CD14-positive monocyte (primary cell): ENCODE measurements around the gene STN1. TPM values are rescaled to one million over a fixed set of nuclear protein-coding genes. Genes with fewer than 3 reads are reported as not detected.

Source experiments
- DNase-seq, 3 donors: peaks; one replicate each; pipeline ENCODE4 v3.0.0-alpha.2; 2011 to 2022
- H2AFZ ChIP-seq: 2 replicates; pipeline ENCODE4 v1.6.0; 2012; ENCODE audit warnings: mild to moderate bottlenecking, low read depth, low read length, inconsistent platforms; ENCODE audit not compliant: insufficient read depth, poor library complexity, severe bottlenecking
- H3K27ac ChIP-seq, 2 donors: 1 replicate in 1 of 2; 2 replicates in 1 of 2; pipeline ENCODE4 v1.5.1; 2012 to 2013; ENCODE audit warnings: low read length in 2 of 2, control low read depth in 1 of 2, inconsistent platforms in 1 of 2, low read depth in 1 of 2, mild to moderate bottlenecking in 1 of 2
- H3K27me3 ChIP-seq, 2 donors: one replicate each; pipeline versions ENCODE4 v1.6.0 to v1.6.1; 2011 to 2013; ENCODE audit warnings: low read length in 2 of 2; ENCODE audit not compliant: control insufficient read depth in 2 of 2, insufficient read depth in 2 of 2
- H3K36me3 ChIP-seq, 2 donors: replicated peaks in 1 of 2; 1 replicate in 1 of 2; 2 replicates in 1 of 2; pipeline versions ENCODE4 v1.5.1 to v1.6.1; 2012 to 2013; ENCODE audit warnings: low read length in 2 of 2, control low read depth in 1 of 2, inconsistent platforms in 1 of 2, mild to moderate bottlenecking in 1 of 2; ENCODE audit not compliant: insufficient read depth in 2 of 2, control insufficient read depth in 1 of 2
- H3K4me1 ChIP-seq, 2 donors: 1 replicate in 1 of 2; 2 replicates in 1 of 2; pipeline versions ENCODE4 v1.5.1 to v1.6.1; 2012 to 2013; ENCODE audit warnings: low read length in 2 of 2, control low read depth in 1 of 2, inconsistent platforms in 1 of 2, mild to moderate bottlenecking in 1 of 2, moderate library complexity in 1 of 2; ENCODE audit not compliant: insufficient read depth in 2 of 2, control insufficient read depth in 1 of 2
- H3K4me2 ChIP-seq: replicated peaks from 2 replicates; pipeline ENCODE3; 2012; ENCODE audit warnings: low read length, moderate library complexity, mild to moderate bottlenecking; ENCODE audit not compliant: poor library complexity, severe bottlenecking; ENCODE audit errors: extremely low read depth
- H3K4me3 ChIP-seq, 3 experiments: fragments of 200-600 bp in 1 of 3; sonication (generic) in 1 of 3; replicated peaks in 1 of 3; 1 replicate in 2 of 3; 2 replicates in 1 of 3; pipeline ENCODE4 v1.5.1; 2011 to 2013; ENCODE audit warnings: low read length in 3 of 3, mild to moderate bottlenecking in 3 of 3, control low read depth in 2 of 3, low read depth in 2 of 3, inconsistent platforms in 1 of 3, moderate library complexity in 1 of 3
- H3K79me2 ChIP-seq: 2 replicates; pipeline ENCODE4 v1.6.0; 2012; ENCODE audit warnings: mild to moderate bottlenecking, control low read depth, inconsistent platforms, low read length, moderate library complexity; ENCODE audit not compliant: insufficient read depth
- H3K9ac ChIP-seq: 2 replicates; pipeline ENCODE4 v1.6.0; 2017; ENCODE audit warnings: low read length, mild to moderate bottlenecking; ENCODE audit not compliant: insufficient read depth, poor library complexity, severe bottlenecking
- H3K9me3 ChIP-seq, 2 donors: replicated peaks in 1 of 2; 1 replicate in 1 of 2; 2 replicates in 1 of 2; pipeline versions ENCODE4 v1.5.1 to v1.6.1; 2012 to 2013; ENCODE audit warnings: low read length in 2 of 2, control low read depth in 1 of 2; ENCODE audit not compliant: control insufficient read depth in 1 of 2, insufficient read depth in 1 of 2
- H4K20me1 ChIP-seq: 2 replicates; pipeline ENCODE4 v1.6.0; 2012; ENCODE audit warnings: mild to moderate bottlenecking, low read length, control low read depth, moderate library complexity; ENCODE audit not compliant: insufficient read depth
- H3K27ac Mint-ChIP-seq, 7 donors: one replicate each; pipeline ENCODE4 v1.8.0; 2020; ENCODE audit warnings: mild to moderate bottlenecking in 7 of 7, mixed read lengths in 7 of 7, moderate library complexity in 6 of 7, inconsistent platforms in 2 of 7
- H3K27me3 Mint-ChIP-seq, 3 donors: one replicate each; pipeline ENCODE4 v1.8.0; 2021 to 2022; ENCODE audit warnings: low read depth in 3 of 3, mild to moderate bottlenecking in 3 of 3, mixed read lengths in 3 of 3, moderate library complexity in 3 of 3, inconsistent platforms in 1 of 3
- H3K36me3 Mint-ChIP-seq, 2 donors: one replicate each; pipeline ENCODE4 v1.8.0; 2020; ENCODE audit warnings: mixed read lengths in 2 of 2, inconsistent platforms in 1 of 2, mild to moderate bottlenecking in 1 of 2
- H3K4me1 Mint-ChIP-seq: one replicate; pipeline ENCODE4 v1.8.0; 2020; ENCODE audit warnings: mild to moderate bottlenecking, mixed read lengths
- H3K4me3 Mint-ChIP-seq, 2 donors: one replicate each; pipeline ENCODE4 v1.8.0; 2020; ENCODE audit warnings: mild to moderate bottlenecking in 2 of 2, mixed read lengths in 2 of 2, moderate library complexity in 1 of 2
- H3K9me3 Mint-ChIP-seq, 7 donors: one replicate each; pipeline ENCODE4 v1.8.0; 2020 to 2022; ENCODE audit warnings: mixed read lengths in 7 of 7, mild to moderate bottlenecking in 6 of 7, moderate library complexity in 6 of 7, inconsistent platforms in 2 of 7
- CTCF ChIP-seq: fragments of 200-600 bp; IDR thresholded peaks from one replicate; pipeline ENCODE4 v1.8.0; 2022; ENCODE audit warnings: antibody characterized with exemption, mild to moderate bottlenecking
- whole genome bisulfite sequencing: methylation state at CpG from one replicate; pipeline ENCODE4 v1.1.5; 2013; ENCODE audit warnings: missing lambda C conversion rate; ENCODE audit not compliant: insufficient coverage; 5-methylcytosine and 5-hydroxymethylcytosine counted together
- intact Hi-C, 2 donors: fragments of 100-400 bp; cut with micrococcal nuclease; formaldehyde crosslinking; loops; one replicate each; pipeline versions ENCODE4 v1.15.0 to v1.15.1; 2023
- polyA plus RNA-seq, 3 donors: library from polyadenylated mRNA; depleted of rRNA in 1 of 3; unstranded in 2 of 3; stranded (reverse) in 1 of 3; fragments of 300-500 nt in 2 of 3; fragments of >200 nt in 1 of 3; fragmentation: Illumina TruSeq in 2 of 3; gene quantifications; 1 replicate in 2 of 3; 2 replicates in 1 of 3; pipeline ENCODE4 v1.2.3, GENCODE V29; 2012 to 2021

The STN1 gene
- polyA plus RNA-seq, 3 donors: 19.3 to 37.4 (median 35.9) TPM

DNA sequence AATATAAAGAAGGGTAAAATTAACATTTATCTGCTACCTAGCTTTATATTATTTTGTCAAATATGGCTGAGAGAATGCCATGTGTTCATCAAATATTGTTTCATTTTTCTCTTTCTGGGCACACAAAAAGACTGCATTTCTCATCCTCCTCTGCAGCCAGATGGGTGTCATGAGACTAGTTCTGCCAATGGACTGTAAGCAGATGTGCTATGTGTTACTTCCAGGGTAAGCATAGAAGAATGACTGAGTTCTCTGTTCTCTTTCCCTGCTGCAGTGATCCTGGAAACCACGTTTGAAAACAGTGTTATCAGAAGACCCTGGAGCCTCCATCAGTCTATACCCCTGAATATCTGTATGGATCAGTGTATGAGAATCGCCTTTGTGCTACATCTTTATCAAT lies 24.9 kb upstream of the STN1 start:
- WGBS: no CpG with 5 or more reads among the region's 2 CpGs
- Histone ChIP-seq H3K4me2 (no peak overlapping the region), H3K9ac (no peak overlapping the region), H2AFZ (no peak overlapping the region), H4K20me1 (no peaks in the 10 kb centered on the region), H3K27ac (no peak overlapping the region), H3K9me3 (no peaks in the 10 kb centered on the region), H3K4me1 (no peaks in the 10 kb centered on the region), H3K4me3 (no peak overlapping the region), H3K36me3 (no peaks in the 10 kb centered on the region), H3K27me3 (no peaks in the 10 kb centered on the region), H3K79me2 (no peaks in the 10 kb centered on the region)
- no peaks in the 10 kb centered on the region for H3K36me3 Mint-ChIP-seq
- H3K27me3 Mint-ChIP-seq: peaks cover 0 to 3% (median under 1%) of the 10 kb centered on the region in 3 donors
- TF ChIP-seq CTCF: no peak
- no peaks in the 10 kb centered on the region for H3K9me3 Mint-ChIP-seq
- no peak overlapping the region for H3K27ac Mint-ChIP-seq
- intact Hi-C loops: no loop called here
- peaks cover 7% of the 10 kb centered on the region for H3K4me1 Mint-ChIP-seq
- no peak for DNase-seq
- no peak overlapping the region for H3K4me3 Mint-ChIP-seq

- Histone ChIP-seq H3K27ac (no peak overlapping the region), H3K79me2 (no peaks in the 10 kb centered on the region), H3K4me3 (no peak overlapping the region), H3K27me3 (no peaks in the 10 kb centered on the region), H3K4me1 (no peaks in the 10 kb centered on the region), H3K9ac (no peak overlapping the region), H3K36me3 (no peaks in the 10 kb centered on the region), H3K4me2 (no peak overlapping the region), H2AFZ (no peak overlapping the region), H3K9me3 (no peaks in the 10 kb centered on the region), H4K20me1 (no peaks in the 10 kb centered on the region)
- no peaks in the 10 kb centered on the region for H3K9me3 Mint-ChIP-seq
- peaks cover 0 to 3% (median 1%) of the 10 kb centered on the region in 3 donors for H3K27me3 Mint-ChIP-seq
- no peak overlapping the region for H3K4me3 Mint-ChIP-seq
- no peaks in the 10 kb centered on the region for H3K4me1 Mint-ChIP-seq
- WGBS: no CpG with 5 or more reads among the region's 2 CpGs
- no peak overlapping the region for H3K27ac Mint-ChIP-seq
- DNase-seq: no peak
- intact Hi-C loops: no loop called here
- no peaks in the 10 kb centered on the region for H3K36me3 Mint-ChIP-seq
- TF ChIP-seq CTCF: no peak
These were observed 23.8 kb upstream of the STN1 start for GRCh38 chr10:103941801-103942200.
